HepG2 (cell line): ENCODE results near the gene RAP2C. TPM values are rescaled to one million over a fixed set of nuclear protein-coding genes. Genes with fewer than 3 reads are reported as not detected.

ENCODE experiments used
- ATAC-seq: fragments of 200-7000 bp; cut with Tn5 transposase; 3 replicates; pipeline ENCODE4 v1.9.1; 2020; ENCODE audit warnings: mild to moderate bottlenecking, moderate library complexity
- BruUV-seq: library from RNA; stranded (reverse); fragments of 400-500 nt; replicated peaks from 2 replicates; lab custom pipeline; 2021; lab: Mats Ljungman, UMichigan
- CTCF ChIA-PET: fragments of 300-600 bp; formaldehyde crosslinking; extraction: SDS; loops from one replicate; lab custom pipeline; 2021; ENCODE audit warnings: low total read pairs, inconsistent platforms, low intra/inter-chr PET ratio; lab: Yijun Ruan, JAX
- POLR2A ChIA-PET: fragments of 350-600 bp; sonication (Branson Sonifier 250); formaldehyde crosslinking; loops from one replicate; lab custom pipeline; 2020; ENCODE audit warnings: antibody characterized with exemption, inconsistent platforms; lab: Yijun Ruan, JAX
- DNase-seq: peaks from one replicate; pipeline ENCODE4 v3.0.0-alpha.2; 2015; ENCODE audit warnings: low spot score
- FAIRE-seq: peaks from 3 replicates; lab custom pipeline; 2011; peaks lifted over from hg19 to GRCh38; lab: Jason Lieb, UNC
- H2AFZ ChIP-seq: one replicate; pipeline ENCODE4 v1.6.1; 2011; ENCODE audit warnings: low read length, inconsistent platforms
- H3K27ac ChIP-seq: fragments of 300-600 bp; 3 replicates; pipeline ENCODE4 v1.8.0; 2011; ENCODE audit warnings: mixed run types, mild to moderate bottlenecking, mixed read lengths, low read length, inconsistent platforms; ENCODE audit not compliant: insufficient read depth; ENCODE audit errors: extremely low read length
- H3K27me3 ChIP-seq, 2 experiments: fragments of 200-600 bp in 1 of 2; 2 replicates in 1 of 2; 3 replicates in 1 of 2; pipeline versions ENCODE4 v1.6.0 to v1.8.0; 2011; ENCODE audit warnings: low read length in 2 of 2, mild to moderate bottlenecking in 2 of 2, moderate library complexity in 2 of 2, inconsistent platforms in 1 of 2; ENCODE audit not compliant: insufficient read depth in 2 of 2, control insufficient read depth in 1 of 2
- H3K36me3 ChIP-seq, 2 experiments: fragments of 200-600 bp in 1 of 2; replicated peaks in 1 of 2; 2 replicates in 1 of 2; 3 replicates in 1 of 2; pipeline versions ENCODE4 v1.5.1 to v1.8.0; 2011; ENCODE audit warnings: low read length in 2 of 2, inconsistent platforms in 1 of 2; ENCODE audit not compliant: insufficient read depth in 2 of 2, control insufficient read depth in 1 of 2
- H3K4me1 ChIP-seq: 2 replicates; pipeline ENCODE4 v1.5.1; 2012; ENCODE audit warnings: low read length, inconsistent platforms; ENCODE audit not compliant: insufficient read depth
- H3K4me2 ChIP-seq: 2 replicates; pipeline ENCODE4 v1.6.0; 2011; ENCODE audit warnings: low read depth, low read length, inconsistent platforms
- H3K4me3 ChIP-seq, 3 experiments: fragments of 200-600 bp in 1 of 3; sonication (generic), shearing (Covaris generic) in 1 of 3; replicated peaks in 1 of 3; 2 replicates each; pipeline ENCODE4 v1.5.1; 2011 to 2016; ENCODE audit warnings: low read length in 3 of 3, inconsistent platforms in 2 of 3, low read depth in 2 of 3, mild to moderate bottlenecking in 2 of 3, control low read depth in 1 of 3, mixed read lengths in 1 of 3; ENCODE audit not compliant: insufficient read depth in 1 of 3
- H3K79me2 ChIP-seq: one replicate; pipeline ENCODE4 v1.6.1; 2011; ENCODE audit warnings: low read length, inconsistent platforms; ENCODE audit not compliant: insufficient read depth
- H3K9ac ChIP-seq: 2 replicates; pipeline ENCODE4 v1.6.0; 2011; ENCODE audit warnings: mild to moderate bottlenecking, low read depth, low read length, inconsistent platforms; ENCODE audit not compliant: insufficient read depth
- H3K9me3 ChIP-seq: 2 replicates; pipeline ENCODE4 v1.5.1; 2012; ENCODE audit warnings: mild to moderate bottlenecking, low read length
- H4K20me1 ChIP-seq: 2 replicates; pipeline ENCODE4 v1.6.0; 2011; ENCODE audit warnings: inconsistent platforms, mild to moderate bottlenecking, low read length, moderate library complexity; ENCODE audit not compliant: insufficient read depth
- CHCHD3 ChIP-seq: sonication (generic); formaldehyde crosslinking; IDR thresholded peaks from 2 replicates; pipeline ENCODE4 v1.8.0; 2022; ENCODE audit warnings: mild to moderate bottlenecking, missing genetic modification reagents, moderate library complexity
- FOSL2 ChIP-seq: sonication (generic); formaldehyde crosslinking; IDR thresholded peaks from 2 replicates; pipeline ENCODE4 v1.4.0; 2020; ENCODE audit warnings: missing genetic modification reagents
- SMARCC2 ChIP-seq: fragments of 450-650 bp; IDR thresholded peaks from 2 replicates; pipeline ENCODE4 v1.6.1; 2017; ENCODE audit warnings: antibody characterized with exemption, mild to moderate bottlenecking
- THAP11 ChIP-seq: IDR thresholded peaks from 2 replicates; pipeline ENCODE4 v1.6.1; 2016; ENCODE audit warnings: missing biosample characterization, missing genetic modification reagents
- ZKSCAN1 ChIP-seq: fragments of 150-350 bp; IDR thresholded peaks from 2 replicates; pipeline ENCODE4 v1.6.1; 2014; ENCODE audit warnings: low read length
- ZMAT3 ChIP-seq: sonication (generic); formaldehyde crosslinking; conservative IDR thresholded peaks from 2 replicates; pipeline ENCODE4 v1.7.0; 2021; ENCODE audit warnings: missing genetic modification reagents
- ZNF354B ChIP-seq: sonication (generic); formaldehyde crosslinking; IDR thresholded peaks from 2 replicates; pipeline ENCODE4 v1.8.0; 2022; ENCODE audit warnings: mild to moderate bottlenecking, missing genetic modification reagents
- ZNF382 ChIP-seq: sonication (generic); formaldehyde crosslinking; IDR thresholded peaks from 2 replicates; pipeline ENCODE4 v1.5.0; 2020; ENCODE audit warnings: missing genetic modification reagents, mild to moderate bottlenecking, borderline replicate concordance
- ZNF724P ChIP-seq: sonication (generic); formaldehyde crosslinking; IDR thresholded peaks from 2 replicates; pipeline ENCODE4 v1.8.0; 2022; ENCODE audit warnings: missing genetic modification reagents, borderline replicate concordance
- ZSCAN29 ChIP-seq: sonication (generic); formaldehyde crosslinking; conservative IDR thresholded peaks from 2 replicates; pipeline ENCODE4 v1.4.0; 2020; ENCODE audit warnings: mild to moderate bottlenecking, missing genetic modification reagents
- WGBS: methylation state at CpG from one replicate; pipeline ENCODE4 v1.1.6; 2017; ENCODE audit warnings: low lambda C conversion rate; 5-methylcytosine and 5-hydroxymethylcytosine counted together
- in situ Hi-C: cut with HindIII; loops from 2 replicates; pipeline ENCODE4 v1.10.0; 2017; ENCODE audit warnings: low pct_unique_long_range_greater_than_20kb; ENCODE audit not compliant: extremely low pct_ligation_motif_present
- intact Hi-C: fragments of 100-400 bp; cut with micrococcal nuclease; formaldehyde crosslinking; loops from one replicate; pipeline ENCODE4 v1.10.0; 2022; ENCODE audit not compliant: unreplicated experiment
- polyA plus RNA-seq, 8 experiments: library from polyadenylated mRNA; depleted of rRNA in 3 of 8; stranded (reverse) in 7 of 8; unstranded in 1 of 8; fragments of >200 nt; fragmentation: Illumina TruSeq in 4 of 8; extraction: Trizol in 4 of 8; gene quantifications; 2 replicates each; pipeline versions ENCODE4 v1.2.1 to v1.2.3, GENCODE V29; 2011 to 2016; ENCODE audit warnings: low read depth in 4 of 8, missing spikeins in 1 of 8, mixed read lengths in 1 of 8; ENCODE audit not compliant: insufficient read depth in 1 of 8
- total RNA-seq, 5 experiments: library from RNA; depleted of rRNA; stranded (reverse); fragments of >200 nt; fragmentation: Illumina TruSeq; extraction: Trizol; gene quantifications; 2 replicates each; pipeline ENCODE4 v1.2.3, GENCODE V29; 2016; ENCODE audit warnings: low read depth in 1 of 5
- TF ChIP-seq, protein P1 (sequence below): sonication (generic); formaldehyde crosslinking; IDR thresholded peaks from 2 replicates; pipeline ENCODE4 v1.9.0; 2021; ENCODE audit warnings: missing genetic modification reagents, borderline replicate concordance
- TF ChIP-seq, protein P2 (sequence below): sonication (generic); formaldehyde crosslinking; IDR thresholded peaks from 2 replicates; pipeline ENCODE4 v1.4.0; 2020; ENCODE audit warnings: missing genetic modification reagents, mild to moderate bottlenecking, borderline replicate concordance
- TF ChIP-seq, protein P3 (sequence below), 2 experiments: sonication (generic) in 1 of 2; formaldehyde crosslinking in 1 of 2; IDR thresholded peaks; 2 replicates each; pipeline versions ENCODE4 v1.4.0 to v1.6.1; 2016 to 2020; ENCODE audit warnings: borderline replicate concordance in 1 of 2, low read depth in 1 of 2, mild to moderate bottlenecking in 1 of 2, missing genetic modification reagents in 1 of 2
- TF ChIP-seq, protein P4 (sequence below): sonication (generic); formaldehyde crosslinking; IDR thresholded peaks from 2 replicates; pipeline ENCODE4 v1.5.0; 2020; ENCODE audit warnings: mild to moderate bottlenecking, missing genetic modification reagents

Gene RAP2C
- total and polyA plus RNA-seq, 2 of the 13 experiments (the other 11 are each of a cell fraction or from before 2014, with no cell fraction given) = 8.0 to 28.5 TPM

DNA sequence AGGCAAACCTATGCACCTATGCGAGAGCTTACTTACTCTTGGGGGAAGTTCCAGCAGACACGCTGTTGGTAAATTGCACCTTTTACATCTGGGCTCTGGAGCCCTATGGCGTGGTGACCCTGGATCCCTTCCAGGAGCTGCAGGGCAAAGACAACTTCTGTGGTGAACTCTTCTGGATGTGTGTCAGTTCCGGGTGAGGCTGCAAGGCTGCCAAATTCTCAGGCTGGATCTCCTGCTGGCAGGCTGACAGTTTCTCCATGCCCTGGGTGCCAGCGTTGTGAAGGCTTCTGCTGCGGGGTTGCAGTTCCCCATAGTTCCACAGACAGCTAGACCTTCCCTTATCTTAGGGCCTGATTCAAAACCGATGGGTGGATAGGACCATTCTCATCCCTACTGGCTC is 37.9 kb downstream of the RAP2C start:
- Histone ChIP-seq H3K4me2 (peak overlapping the region; percentile 60), H4K20me1 (no peaks in the 10 kb centered on the region), H3K4me1 (peaks cover 16% of the 10 kb centered on the region), H3K4me3 (no peak overlapping the region), H3K9me3 (no peaks in the 10 kb centered on the region), H2AFZ (no peak overlapping the region), H3K27me3 (no peaks in the 10 kb centered on the region), H3K36me3 (no peaks in the 10 kb centered on the region), H3K79me2 (no peaks in the 10 kb centered on the region), H3K27ac (no peak overlapping the region), H3K9ac (no peak overlapping the region)
- ChIA-PET POLR2A (no interaction called here), CTCF (no interaction called here)
- FAIRE-seq (no peak), ATAC-seq (peak; percentile 54), DNase-seq (no peak)
- intact Hi-C loops = no loop called here
- in situ Hi-C loops = no loop called here
- WGBS = 0% methylated on average over 3 of the region's 7 CpGs
- no TSS peak for BruUV-seq
- TF ChIP-seq ZNF724P (CRISPR knock-in tag) (no peak), SMARCC2 (no peak), FOSL2 (CRISPR knock-in tag) (no peak), CHCHD3 (CRISPR knock-in tag) (no peak), ZSCAN29 (no peak), ZNF354B (CRISPR knock-in tag) (no peak), ZKSCAN1 (no peak), ZNF382 (CRISPR knock-in tag) (no peak), THAP11 (CRISPR knock-in tag) (no peak), ZMAT3 (CRISPR knock-in tag) (no peak)
- TF ChIP-seq, protein P1, sequence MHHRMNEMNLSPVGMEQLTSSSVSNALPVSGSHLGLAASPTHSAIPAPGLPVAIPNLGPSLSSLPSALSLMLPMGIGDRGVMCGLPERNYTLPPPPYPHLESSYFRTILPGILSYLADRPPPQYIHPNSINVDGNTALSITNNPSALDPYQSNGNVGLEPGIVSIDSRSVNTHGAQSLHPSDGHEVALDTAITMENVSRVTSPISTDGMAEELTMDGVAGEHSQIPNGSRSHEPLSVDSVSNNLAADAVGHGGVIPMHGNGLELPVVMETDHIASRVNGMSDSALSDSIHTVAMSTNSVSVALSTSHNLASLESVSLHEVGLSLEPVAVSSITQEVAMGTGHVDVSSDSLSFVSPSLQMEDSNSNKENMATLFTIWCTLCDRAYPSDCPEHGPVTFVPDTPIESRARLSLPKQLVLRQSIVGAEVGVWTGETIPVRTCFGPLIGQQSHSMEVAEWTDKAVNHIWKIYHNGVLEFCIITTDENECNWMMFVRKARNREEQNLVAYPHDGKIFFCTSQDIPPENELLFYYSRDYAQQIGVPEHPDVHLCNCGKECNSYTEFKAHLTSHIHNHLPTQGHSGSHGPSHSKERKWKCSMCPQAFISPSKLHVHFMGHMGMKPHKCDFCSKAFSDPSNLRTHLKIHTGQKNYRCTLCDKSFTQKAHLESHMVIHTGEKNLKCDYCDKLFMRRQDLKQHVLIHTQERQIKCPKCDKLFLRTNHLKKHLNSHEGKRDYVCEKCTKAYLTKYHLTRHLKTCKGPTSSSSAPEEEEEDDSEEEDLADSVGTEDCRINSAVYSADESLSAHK = no peak
- TF ChIP-seq, protein P2, sequence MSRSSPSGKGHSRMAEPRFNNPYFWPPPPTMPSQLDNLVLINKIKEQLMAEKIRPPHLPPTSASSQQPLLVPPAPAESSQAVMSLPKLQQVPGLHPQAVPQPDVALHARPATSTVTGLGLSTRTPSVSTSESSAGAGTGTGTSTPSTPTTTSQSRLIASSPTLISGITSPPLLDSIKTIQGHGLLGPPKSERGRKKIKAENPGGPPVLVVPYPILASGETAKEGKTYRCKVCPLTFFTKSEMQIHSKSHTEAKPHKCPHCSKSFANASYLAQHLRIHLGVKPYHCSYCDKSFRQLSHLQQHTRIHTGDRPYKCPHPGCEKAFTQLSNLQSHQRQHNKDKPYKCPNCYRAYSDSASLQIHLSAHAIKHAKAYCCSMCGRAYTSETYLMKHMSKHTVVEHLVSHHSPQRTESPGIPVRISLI = no peak
- TF ChIP-seq, protein P3, sequence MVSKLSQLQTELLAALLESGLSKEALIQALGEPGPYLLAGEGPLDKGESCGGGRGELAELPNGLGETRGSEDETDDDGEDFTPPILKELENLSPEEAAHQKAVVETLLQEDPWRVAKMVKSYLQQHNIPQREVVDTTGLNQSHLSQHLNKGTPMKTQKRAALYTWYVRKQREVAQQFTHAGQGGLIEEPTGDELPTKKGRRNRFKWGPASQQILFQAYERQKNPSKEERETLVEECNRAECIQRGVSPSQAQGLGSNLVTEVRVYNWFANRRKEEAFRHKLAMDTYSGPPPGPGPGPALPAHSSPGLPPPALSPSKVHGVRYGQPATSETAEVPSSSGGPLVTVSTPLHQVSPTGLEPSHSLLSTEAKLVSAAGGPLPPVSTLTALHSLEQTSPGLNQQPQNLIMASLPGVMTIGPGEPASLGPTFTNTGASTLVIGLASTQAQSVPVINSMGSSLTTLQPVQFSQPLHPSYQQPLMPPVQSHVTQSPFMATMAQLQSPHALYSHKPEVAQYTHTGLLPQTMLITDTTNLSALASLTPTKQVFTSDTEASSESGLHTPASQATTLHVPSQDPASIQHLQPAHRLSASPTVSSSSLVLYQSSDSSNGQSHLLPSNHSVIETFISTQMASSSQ (IDR thresholded peaks at IDR 0.05; ENCODE audit: low read depth) = no peak
- TF ChIP-seq, protein P3 (CRISPR knock-in tag; IDR thresholded peaks at IDR 0.05; ENCODE audit: borderline replicate concordance) = no peak
- TF ChIP-seq, protein P4, sequence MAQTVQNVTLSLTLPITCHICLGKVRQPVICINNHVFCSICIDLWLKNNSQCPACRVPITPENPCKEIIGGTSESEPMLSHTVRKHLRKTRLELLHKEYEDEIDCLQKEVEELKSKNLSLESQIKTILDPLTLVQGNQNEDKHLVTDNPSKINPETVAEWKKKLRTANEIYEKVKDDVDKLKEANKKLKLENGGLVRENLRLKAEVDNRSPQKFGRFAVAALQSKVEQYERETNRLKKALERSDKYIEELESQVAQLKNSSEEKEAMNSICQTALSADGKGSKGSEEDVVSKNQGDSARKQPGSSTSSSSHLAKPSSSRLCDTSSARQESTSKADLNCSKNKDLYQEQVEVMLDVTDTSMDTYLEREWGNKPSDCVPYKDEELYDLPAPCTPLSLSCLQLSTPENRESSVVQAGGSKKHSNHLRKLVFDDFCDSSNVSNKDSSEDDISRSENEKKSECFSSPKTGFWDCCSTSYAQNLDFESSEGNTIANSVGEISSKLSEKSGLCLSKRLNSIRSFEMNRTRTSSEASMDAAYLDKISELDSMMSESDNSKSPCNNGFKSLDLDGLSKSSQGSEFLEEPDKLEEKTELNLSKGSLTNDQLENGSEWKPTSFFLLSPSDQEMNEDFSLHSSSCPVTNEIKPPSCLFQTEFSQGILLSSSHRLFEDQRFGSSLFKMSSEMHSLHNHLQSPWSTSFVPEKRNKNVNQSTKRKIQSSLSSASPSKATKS (CRISPR knock-in tag) = no peak
